ENCODE data around the gene EEF1AKMT1.
"Not testable (repeated sequence)": the region's sequence is repeated elsewhere in the genome, so short reads cannot be mapped to it uniquely, and the experiment has no call there.

Gene EEF1AKMT1

GRCh38 chr13:20689291-20689690 is 84.5 kb downstream of the EEF1AKMT1 start:
- no peak for DNase-seq

GRCh38 chr13:20686863-20687579 is 86.7 kb downstream of the EEF1AKMT1 start:
- no peak for DNase-seq

DNA sequence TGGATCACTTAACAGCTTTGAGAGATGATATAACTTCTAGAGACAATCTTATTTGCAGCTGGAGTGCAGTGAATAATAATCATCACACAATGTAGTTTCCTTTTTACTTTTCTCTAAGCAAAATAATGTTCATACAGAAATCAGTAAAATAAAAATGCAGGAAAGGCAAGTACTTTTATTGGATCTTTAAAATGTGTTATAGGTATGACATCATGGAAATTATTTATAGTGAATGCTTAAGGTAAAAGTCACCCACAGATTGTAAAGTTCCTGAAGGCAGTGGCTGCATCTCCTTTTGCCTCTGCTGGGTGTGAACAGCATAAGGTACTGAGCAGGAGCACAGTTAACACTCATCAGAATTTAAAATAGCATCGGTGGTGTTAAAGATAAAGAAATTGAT is 87.6 kb downstream of the EEF1AKMT1 start:
- DNase-seq: no peak

DNA sequence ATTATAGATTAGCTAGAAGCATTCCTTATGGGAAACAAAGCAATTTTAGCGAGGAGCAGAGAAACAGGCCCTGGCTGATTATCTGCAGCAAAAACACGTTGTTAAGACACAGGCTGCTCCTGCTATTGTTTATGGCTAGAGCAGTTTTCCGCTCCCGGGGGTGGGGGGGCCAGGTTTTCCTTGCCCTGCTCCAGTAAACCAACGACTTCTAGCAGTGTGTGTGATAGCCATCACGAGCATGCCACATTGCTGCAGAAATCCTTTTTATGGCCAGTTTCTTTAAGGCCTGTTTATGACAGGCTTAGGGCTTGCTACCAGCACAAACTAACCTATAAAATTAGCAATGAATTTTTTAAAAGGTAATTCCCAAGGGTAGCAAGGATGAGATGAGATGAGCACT is 88.7 kb downstream of the EEF1AKMT1 start:
- no peak for DNase-seq

- no peak for DNase-seq
Measured at GRCh38 chr13:20684546-20684945, 89.2 kb downstream of the EEF1AKMT1 start.

GRCh38 chr13:20684041-20684440 is 89.7 kb downstream of the EEF1AKMT1 start:
- DNase-seq: no peak

DNA sequence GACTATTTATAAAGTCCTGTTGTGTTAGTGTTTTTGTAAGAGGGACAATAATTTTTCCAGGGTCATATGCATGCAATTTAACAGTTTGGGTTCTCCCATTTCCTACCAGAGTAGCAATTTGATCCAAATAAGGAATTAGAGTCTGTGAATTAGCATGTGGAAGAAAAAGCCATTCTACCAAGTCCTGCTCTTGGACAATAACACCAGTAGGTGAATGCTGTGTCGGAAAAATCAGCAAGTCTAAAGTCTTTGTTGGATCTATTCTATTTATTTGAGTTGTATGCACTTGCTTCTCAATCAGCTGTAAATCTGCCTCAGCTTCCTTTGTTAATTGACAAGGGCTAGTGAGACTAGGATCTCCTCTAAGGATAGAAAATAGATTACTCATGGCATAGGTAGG is 91.7 kb downstream of the EEF1AKMT1 start:
- DNase-seq: no peak

- not testable (repeated sequence) for DNase-seq
Measured at GRCh38 chr13:20681481-20681880, 92.3 kb downstream of the EEF1AKMT1 start.

GRCh38 chr13:20680416-20681080 is 93.2 kb downstream of the EEF1AKMT1 start:
- no peak for DNase-seq

GRCh38 chr13:20679879-20680278 is 93.9 kb downstream of the EEF1AKMT1 start:
- no peak for DNase-seq

All from activated CD4-positive, alpha-beta T cell treated with anti-CD3 and anti-CD28 coated beads, Interleukin-2, amount 50 U/mL, for 1 hour (primary cell).